DLD1 (cell line): Measurements from ENCODE around the gene ARMC9.

Experiments used
- in situ Hi-C: cut with HindIII; loops from 2 replicates; pipeline ENCODE4 v1.10.0; 2017; ENCODE audit warnings: low sequenced_read_pairs

The ARMC9 gene

GRCh38 chr2:231200805-231201474 is 2.5 kb downstream of the ARMC9 start:
- in situ Hi-C loops: no loop called here

GRCh38 chr2:231201475-231201814 is 3.0 kb downstream of the ARMC9 start:
- in situ Hi-C loops: no loop called here

GRCh38 chr2:231203087-231203486 is 4.7 kb downstream of the ARMC9 start:
- in situ Hi-C loops: no loop called here

- in situ Hi-C loops: no loop called here
These were observed 5.7 kb downstream of the ARMC9 start for GRCh38 chr2:231204146-231204545.

GRCh38 chr2:231204581-231204980 is 6.2 kb downstream of the ARMC9 start:
- in situ Hi-C loops: no loop called here

- in situ Hi-C loops: no loop called here
These were observed 9.3 kb downstream of the ARMC9 start for GRCh38 chr2:231207734-231208133.

GRCh38 chr2:231210782-231211181 is 12.4 kb downstream of the ARMC9 start:
- in situ Hi-C loops: no loop called here

GRCh38 chr2:231211486-231211885 is 13.1 kb downstream of the ARMC9 start:
- in situ Hi-C loops: no loop called here

GRCh38 chr2:231212329-231212845 is 14.0 kb downstream of the ARMC9 start:
- in situ Hi-C loops: no loop called here

GRCh38 chr2:231213931-231214642 is 15.7 kb downstream of the ARMC9 start:
- in situ Hi-C loops: no loop called here

- in situ Hi-C loops: no loop called here
These were observed 19.9 kb downstream of the ARMC9 start for GRCh38 chr2:231218366-231218765.

- in situ Hi-C loops: no loop called here
These were observed 20.9 kb downstream of the ARMC9 start for GRCh38 chr2:231219289-231219688.

- in situ Hi-C loops: no loop called here
These were observed 23.3 kb downstream of the ARMC9 start for GRCh38 chr2:231221761-231222160.

- in situ Hi-C loops: no loop called here
These were observed 24.0 kb downstream of the ARMC9 start for GRCh38 chr2:231222318-231223000.

GRCh38 chr2:231223001-231223375 is 24.6 kb downstream of the ARMC9 start:
- in situ Hi-C loops: no loop called here

- in situ Hi-C loops: no loop called here
These were observed 25.1 kb downstream of the ARMC9 start for GRCh38 chr2:231223458-231223976.

- in situ Hi-C loops: no loop called here
These were observed 29.1 kb downstream of the ARMC9 start for GRCh38 chr2:231227310-231228162.

GRCh38 chr2:231228223-231228622 is 29.8 kb downstream of the ARMC9 start:
- in situ Hi-C loops: no loop called here

GRCh38 chr2:231228974-231229529 is 30.6 kb downstream of the ARMC9 start:
- in situ Hi-C loops: no loop called here

- in situ Hi-C loops: no loop called here
These were observed 36.8 kb downstream of the ARMC9 start for GRCh38 chr2:231235217-231235616.
